HEK293 (cell line): ENCODE data around the gene TBC1D24.
A peak's percentile ranks its signal among the peaks of the same experiment; 100 is the strongest.

Experiments used
- FEZF1 ChIP-seq: fragments of 450-650 bp; formaldehyde crosslinking; IDR thresholded peaks from 2 replicates; pipeline ENCODE4 v1.5.1; 2016; ENCODE audit warnings: missing biosample characterization, missing genetic modification characterization
- GLI2 ChIP-seq: fragments of 450-650 bp; formaldehyde crosslinking; IDR thresholded peaks from 2 replicates; pipeline ENCODE4; 2017; ENCODE audit warnings: missing biosample characterization, missing genetic modification characterization, low read depth, borderline replicate concordance
- GLIS1 ChIP-seq: fragments of 450-650 bp; formaldehyde crosslinking; IDR thresholded peaks from 2 replicates; pipeline ENCODE4 v1.5.1; 2016; ENCODE audit warnings: missing biosample characterization, missing genetic modification characterization
- HOXA7 ChIP-seq: sonication (generic); formaldehyde crosslinking; IDR thresholded peaks from 2 replicates; pipeline ENCODE4 v1.8.1; 2022; ENCODE audit warnings: missing genetic modification reagents, borderline replicate concordance
- HOXC10 ChIP-seq: sonication (generic); formaldehyde crosslinking; IDR thresholded peaks from 2 replicates; pipeline ENCODE4 v1.8.1; 2023; ENCODE audit warnings: mild to moderate bottlenecking, missing genetic modification reagents
- IKZF3 ChIP-seq: fragments of 450-650 bp; IDR thresholded peaks from 2 replicates; pipeline ENCODE4 v1.5.0; 2018; ENCODE audit warnings: missing biosample characterization, mild to moderate bottlenecking, missing genetic modification characterization, moderate library complexity
- KLF9 ChIP-seq: fragments of 450-650 bp; formaldehyde crosslinking; IDR thresholded peaks from 2 replicates; pipeline ENCODE4 v1.5.1; 2016; ENCODE audit warnings: missing biosample characterization, missing genetic modification characterization, low read depth
- MYNN ChIP-seq: fragments of 450-650 bp; formaldehyde crosslinking; IDR thresholded peaks from 2 replicates; pipeline ENCODE4 v1.5.1; 2016; ENCODE audit warnings: missing biosample characterization, missing genetic modification characterization, borderline replicate concordance
- MZF1 ChIP-seq: fragments of 450-650 bp; formaldehyde crosslinking; IDR thresholded peaks from 2 replicates; pipeline ENCODE4 v1.5.1; 2017; ENCODE audit warnings: missing biosample characterization, missing genetic modification characterization, borderline replicate concordance
- OVOL3 ChIP-seq: fragments of 450-650 bp; formaldehyde crosslinking; IDR thresholded peaks from 2 replicates; pipeline ENCODE4 v1.5.1; 2016; ENCODE audit warnings: missing biosample characterization, missing genetic modification characterization
- PRDM1 ChIP-seq: fragments of 450-650 bp; formaldehyde crosslinking; IDR thresholded peaks from 2 replicates; pipeline ENCODE4; 2016; ENCODE audit warnings: missing biosample characterization, missing genetic modification characterization
- SCRT1 ChIP-seq: fragments of 450-650 bp; formaldehyde crosslinking; IDR thresholded peaks from 2 replicates; pipeline ENCODE4 v1.5.1; 2016; ENCODE audit warnings: missing biosample characterization, missing genetic modification characterization, borderline replicate concordance
- SCRT2 ChIP-seq: fragments of 450-650 bp; formaldehyde crosslinking; IDR thresholded peaks from 2 replicates; pipeline ENCODE4 v1.5.1; 2016; ENCODE audit warnings: missing biosample characterization, missing genetic modification characterization
- TRIM28 ChIP-seq: IDR thresholded peaks from 2 replicates; pipeline ENCODE4 v1.6.1; 2011; ENCODE audit warnings: low read length, control low read depth, borderline replicate concordance
- WT1 ChIP-seq: fragments of 450-650 bp; formaldehyde crosslinking; IDR thresholded peaks from 2 replicates; pipeline ENCODE4 v1.5.1; 2016; ENCODE audit warnings: missing biosample characterization, missing genetic modification characterization
- ZNF112 ChIP-seq: fragments of 450-650 bp; formaldehyde crosslinking; IDR thresholded peaks from 2 replicates; pipeline ENCODE4 v1.5.0; 2017; ENCODE audit warnings: missing biosample characterization, missing genetic modification characterization
- ZNF121 ChIP-seq: fragments of 450-650 bp; formaldehyde crosslinking; IDR thresholded peaks from 2 replicates; pipeline ENCODE4 v1.5.1; 2016; ENCODE audit warnings: missing biosample characterization, missing genetic modification characterization
- ZNF16 ChIP-seq: fragments of 450-650 bp; formaldehyde crosslinking; IDR thresholded peaks from 2 replicates; pipeline ENCODE4 v1.5.1; 2016; ENCODE audit warnings: low read depth, missing biosample characterization, missing genetic modification characterization
- ZNF184 ChIP-seq: fragments of 450-650 bp; IDR thresholded peaks from 2 replicates; pipeline ENCODE4 v1.5.1; 2018; ENCODE audit warnings: missing biosample characterization, mild to moderate bottlenecking, missing genetic modification characterization
- ZNF211 ChIP-seq: fragments of 450-650 bp; formaldehyde crosslinking; IDR thresholded peaks from 2 replicates; pipeline ENCODE4 v1.5.1; 2016; ENCODE audit warnings: low read depth, missing biosample characterization, missing genetic modification characterization
- ZNF239 ChIP-seq: fragments of 450-650 bp; formaldehyde crosslinking; IDR thresholded peaks from 2 replicates; pipeline ENCODE4 v1.5.1; 2016; ENCODE audit warnings: missing biosample characterization, missing genetic modification characterization
- ZNF335 ChIP-seq: fragments of 450-650 bp; formaldehyde crosslinking; conservative IDR thresholded peaks from 2 replicates; pipeline ENCODE4 v1.5.1; 2016; ENCODE audit warnings: missing biosample characterization, missing genetic modification characterization
- ZNF433 ChIP-seq: fragments of 450-650 bp; formaldehyde crosslinking; IDR thresholded peaks from 2 replicates; pipeline ENCODE4 v1.5.1; 2016; ENCODE audit warnings: missing biosample characterization, missing genetic modification characterization, low read depth
- ZNF544 ChIP-seq: fragments of 450-650 bp; formaldehyde crosslinking; IDR thresholded peaks from 2 replicates; pipeline ENCODE4 v1.5.0; 2017; ENCODE audit warnings: missing biosample characterization, missing genetic modification characterization
- ZNF549 ChIP-seq: fragments of 450-650 bp; IDR thresholded peaks from 2 replicates; pipeline ENCODE4 v1.5.1; 2018; ENCODE audit warnings: missing biosample characterization, missing genetic modification characterization, mild to moderate bottlenecking, inconsistent platforms, moderate library complexity
- ZNF555 ChIP-seq: fragments of 450-650 bp; formaldehyde crosslinking; conservative IDR thresholded peaks from 2 replicates; pipeline ENCODE4 v1.5.1; 2017; ENCODE audit warnings: missing biosample characterization, mild to moderate bottlenecking, missing genetic modification characterization, inconsistent platforms
- ZNF623 ChIP-seq: fragments of 450-650 bp; formaldehyde crosslinking; IDR thresholded peaks from 2 replicates; pipeline ENCODE4 v1.5.1; 2016; ENCODE audit warnings: missing biosample characterization, missing genetic modification characterization
- ZNF626 ChIP-seq: fragments of 450-650 bp; sonication (Bioruptor Pico); formaldehyde crosslinking; IDR thresholded peaks from 2 replicates; pipeline ENCODE4 v1.5.1; 2018; ENCODE audit warnings: missing biosample characterization, missing genetic modification characterization, inconsistent platforms
- ZNF747 ChIP-seq: fragments of 450-650 bp; formaldehyde crosslinking; IDR thresholded peaks from 2 replicates; pipeline ENCODE4 v1.5.1; 2016; ENCODE audit warnings: missing biosample characterization, missing genetic modification characterization
- ZNF76 ChIP-seq: fragments of 450-650 bp; formaldehyde crosslinking; IDR thresholded peaks from 2 replicates; pipeline ENCODE4; 2016; ENCODE audit warnings: low read depth, missing biosample characterization, missing genetic modification characterization, borderline replicate concordance
- ZNF792 ChIP-seq: fragments of 450-650 bp; formaldehyde crosslinking; IDR thresholded peaks from 2 replicates; pipeline ENCODE4 v1.5.1; 2016; ENCODE audit warnings: missing biosample characterization, missing genetic modification characterization
- ZNF830 ChIP-seq: fragments of 450-650 bp; IDR thresholded peaks from 2 replicates; pipeline ENCODE4 v1.5.0; 2018; ENCODE audit warnings: missing biosample characterization, missing genetic modification characterization, low read depth, mild to moderate bottlenecking, moderate library complexity
- ZNF843 ChIP-seq: fragments of 450-650 bp; formaldehyde crosslinking; IDR thresholded peaks from 2 replicates; pipeline ENCODE4 v1.5.1; 2016; ENCODE audit warnings: missing biosample characterization, missing genetic modification characterization
- ZSCAN16 ChIP-seq: fragments of 450-650 bp; formaldehyde crosslinking; IDR thresholded peaks from 2 replicates; pipeline ENCODE4 v1.5.1; 2016; ENCODE audit warnings: missing biosample characterization, missing genetic modification characterization
- ZXDB ChIP-seq: fragments of 450-650 bp; formaldehyde crosslinking; IDR thresholded peaks from 2 replicates; pipeline ENCODE4 v1.5.1; 2016; ENCODE audit warnings: missing biosample characterization, missing genetic modification characterization
- TF ChIP-seq, protein P1 (sequence below): fragments of 450-650 bp; formaldehyde crosslinking; IDR thresholded peaks from 2 replicates; pipeline ENCODE4 v1.5.1; 2016; ENCODE audit warnings: missing biosample characterization, missing genetic modification characterization
- TF ChIP-seq, protein P2 (sequence below): fragments of 450-650 bp; formaldehyde crosslinking; IDR thresholded peaks from 2 replicates; pipeline ENCODE4 v1.5.1; 2016; ENCODE audit warnings: missing biosample characterization, missing genetic modification characterization
- TF ChIP-seq, protein P3 (sequence below): IDR thresholded peaks from 2 replicates; pipeline ENCODE4 v1.6.1; 2011; ENCODE audit warnings: mild to moderate bottlenecking, low read depth, low read length, borderline replicate concordance
- TF ChIP-seq, protein P4 (sequence below): fragments of 450-650 bp; formaldehyde crosslinking; IDR thresholded peaks from 2 replicates; pipeline ENCODE4 v1.5.1; 2016; ENCODE audit warnings: missing biosample characterization, missing genetic modification characterization

The TBC1D24 gene

DNA sequence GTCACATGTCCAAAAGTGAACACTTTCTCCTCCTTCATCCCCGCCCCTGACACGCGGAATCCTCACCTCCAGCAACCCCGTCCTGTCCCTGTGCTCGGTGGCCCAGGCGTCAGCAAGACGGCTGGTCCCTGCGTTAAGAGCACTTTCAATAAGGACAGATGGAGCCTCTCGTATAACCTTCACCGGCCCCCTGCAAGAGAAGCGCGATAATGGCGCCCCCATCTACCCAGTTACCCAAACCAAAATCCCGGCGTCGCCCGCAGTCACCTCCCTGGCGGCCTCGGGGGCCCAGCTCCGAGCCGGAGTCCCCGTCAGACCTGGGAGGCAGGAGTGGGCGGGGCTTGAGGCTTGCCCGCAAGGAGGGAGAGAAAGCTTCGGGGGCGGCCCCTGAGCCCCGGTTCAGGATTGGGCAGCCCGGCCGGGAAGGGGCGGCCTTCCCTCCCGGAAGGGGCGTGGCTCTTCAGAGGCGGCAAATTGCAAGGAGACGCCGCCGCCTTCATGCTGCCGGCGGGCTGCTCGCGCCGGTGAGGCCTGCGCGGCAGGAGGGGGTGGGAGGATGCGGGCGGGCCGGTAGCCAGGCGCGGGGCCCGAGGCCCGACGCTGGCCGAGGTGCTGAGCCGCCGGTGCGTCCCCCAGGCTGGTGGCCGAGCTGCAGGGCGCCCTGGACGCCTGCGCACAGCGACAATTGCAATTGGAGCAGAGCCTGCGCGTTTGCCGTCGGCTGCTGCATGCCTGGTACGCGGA lies 15.1 kb upstream of the TBC1D24 start, which contains the start of gene TEDC2 (continued):
- TF ChIP-seq PRDM1 (tag by site-specific recombination) (peak; percentile 45; the same call in 1 of the 2 replicates), GLI2 (no peak), ZNF549 (no peak), ZNF76 (tag by site-specific recombination) (peak; percentile 67), ZNF555 (tag by site-specific recombination) (no peak), ZSCAN16 (no peak), ZNF211 (tag by site-specific recombination) (no peak), HOXC10 (CRISPR knock-in tag) (no peak), ZNF792 (tag by site-specific recombination) (no peak), HOXA7 (no peak), ZNF433 (no peak), SCRT1 (no peak), ZNF16 (tag by site-specific recombination) (no peak), ZXDB (tag by site-specific recombination) (peak; percentile 86), KLF9 (peak; percentile 93), ZNF626 (tag by site-specific recombination) (no peak), FEZF1 (no peak), MZF1 (tag by site-specific recombination) (no peak), IKZF3 (tag by site-specific recombination) (no peak), ZNF112 (tag by site-specific recombination) (no peak), WT1 (tag by site-specific recombination) (no peak), OVOL3 (no peak), GLIS1 (tag by site-specific recombination) (peak; percentile 54), ZNF623 (tag by site-specific recombination) (no peak), ZNF830 (no peak), ZNF335 (tag by site-specific recombination) (peak; percentile 99), ZNF184 (tag by site-specific recombination) (no peak), MYNN (no peak), TRIM28 (no peak), ZNF544 (no peak), ZNF843 (peak; percentile 32; the same call in 1 of the 2 replicates), ZNF121 (tag by site-specific recombination) (no peak), SCRT2 (tag by site-specific recombination) (no peak), ZNF239 (tag by site-specific recombination) (no peak), ZNF747 (tag by site-specific recombination) (no peak)
- TF ChIP-seq, protein P1, sequence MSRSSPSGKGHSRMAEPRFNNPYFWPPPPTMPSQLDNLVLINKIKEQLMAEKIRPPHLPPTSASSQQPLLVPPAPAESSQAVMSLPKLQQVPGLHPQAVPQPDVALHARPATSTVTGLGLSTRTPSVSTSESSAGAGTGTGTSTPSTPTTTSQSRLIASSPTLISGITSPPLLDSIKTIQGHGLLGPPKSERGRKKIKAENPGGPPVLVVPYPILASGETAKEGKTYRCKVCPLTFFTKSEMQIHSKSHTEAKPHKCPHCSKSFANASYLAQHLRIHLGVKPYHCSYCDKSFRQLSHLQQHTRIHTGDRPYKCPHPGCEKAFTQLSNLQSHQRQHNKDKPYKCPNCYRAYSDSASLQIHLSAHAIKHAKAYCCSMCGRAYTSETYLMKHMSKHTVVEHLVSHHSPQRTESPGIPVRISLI (tag by site-specific recombination): no peak
- TF ChIP-seq, protein P2, sequence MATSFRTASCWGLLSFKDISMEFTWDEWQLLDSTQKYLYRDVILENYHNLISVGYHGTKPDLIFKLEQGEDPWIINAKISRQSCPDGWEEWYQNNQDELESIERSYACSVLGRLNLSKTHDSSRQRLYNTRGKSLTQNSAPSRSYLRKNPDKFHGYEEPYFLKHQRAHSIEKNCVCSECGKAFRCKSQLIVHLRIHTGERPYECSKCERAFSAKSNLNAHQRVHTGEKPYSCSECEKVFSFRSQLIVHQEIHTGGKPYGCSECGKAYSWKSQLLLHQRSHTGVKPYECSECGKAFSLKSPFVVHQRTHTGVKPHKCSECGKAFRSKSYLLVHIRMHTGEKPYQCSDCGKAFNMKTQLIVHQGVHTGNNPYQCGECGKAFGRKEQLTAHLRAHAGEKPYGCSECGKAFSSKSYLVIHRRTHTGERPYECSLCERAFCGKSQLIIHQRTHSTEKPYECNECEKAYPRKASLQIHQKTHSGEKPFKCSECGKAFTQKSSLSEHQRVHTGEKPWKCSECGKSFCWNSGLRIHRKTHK (tag by site-specific recombination): no peak
- TF ChIP-seq, protein P3, sequence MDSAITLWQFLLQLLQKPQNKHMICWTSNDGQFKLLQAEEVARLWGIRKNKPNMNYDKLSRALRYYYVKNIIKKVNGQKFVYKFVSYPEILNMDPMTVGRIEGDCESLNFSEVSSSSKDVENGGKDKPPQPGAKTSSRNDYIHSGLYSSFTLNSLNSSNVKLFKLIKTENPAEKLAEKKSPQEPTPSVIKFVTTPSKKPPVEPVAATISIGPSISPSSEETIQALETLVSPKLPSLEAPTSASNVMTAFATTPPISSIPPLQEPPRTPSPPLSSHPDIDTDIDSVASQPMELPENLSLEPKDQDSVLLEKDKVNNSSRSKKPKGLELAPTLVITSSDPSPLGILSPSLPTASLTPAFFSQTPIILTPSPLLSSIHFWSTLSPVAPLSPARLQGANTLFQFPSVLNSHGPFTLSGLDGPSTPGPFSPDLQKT: no peak
- TF ChIP-seq, protein P4, sequence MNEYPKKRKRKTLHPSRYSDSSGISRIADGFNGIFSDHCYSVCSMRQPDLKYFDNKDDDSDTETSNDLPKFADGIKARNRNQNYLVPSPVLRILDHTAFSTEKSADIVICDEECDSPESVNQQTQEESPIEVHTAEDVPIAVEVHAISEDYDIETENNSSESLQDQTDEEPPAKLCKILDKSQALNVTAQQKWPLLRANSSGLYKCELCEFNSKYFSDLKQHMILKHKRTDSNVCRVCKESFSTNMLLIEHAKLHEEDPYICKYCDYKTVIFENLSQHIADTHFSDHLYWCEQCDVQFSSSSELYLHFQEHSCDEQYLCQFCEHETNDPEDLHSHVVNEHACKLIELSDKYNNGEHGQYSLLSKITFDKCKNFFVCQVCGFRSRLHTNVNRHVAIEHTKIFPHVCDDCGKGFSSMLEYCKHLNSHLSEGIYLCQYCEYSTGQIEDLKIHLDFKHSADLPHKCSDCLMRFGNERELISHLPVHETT (tag by site-specific recombination): no peak
